PC-9 (cell line): ENCODE measurements around the gene MYO1G.

Experiments used
- EZH2 ChIP-seq: fragments of 200-600 bp; sonication (generic); IDR thresholded peaks from 2 replicates; pipeline ENCODE4 v1.8.0; 2017; ENCODE audit warnings: antibody characterized with exemption, low read depth
- TF ChIP-seq, protein P1 (sequence below): fragments of 200-600 bp; sonication (generic); conservative IDR thresholded peaks from 2 replicates; pipeline ENCODE4 v1.6.1; 2017; ENCODE audit warnings: mixed run types, antibody characterized with exemption, mild to moderate bottlenecking, moderate library complexity

DNA sequence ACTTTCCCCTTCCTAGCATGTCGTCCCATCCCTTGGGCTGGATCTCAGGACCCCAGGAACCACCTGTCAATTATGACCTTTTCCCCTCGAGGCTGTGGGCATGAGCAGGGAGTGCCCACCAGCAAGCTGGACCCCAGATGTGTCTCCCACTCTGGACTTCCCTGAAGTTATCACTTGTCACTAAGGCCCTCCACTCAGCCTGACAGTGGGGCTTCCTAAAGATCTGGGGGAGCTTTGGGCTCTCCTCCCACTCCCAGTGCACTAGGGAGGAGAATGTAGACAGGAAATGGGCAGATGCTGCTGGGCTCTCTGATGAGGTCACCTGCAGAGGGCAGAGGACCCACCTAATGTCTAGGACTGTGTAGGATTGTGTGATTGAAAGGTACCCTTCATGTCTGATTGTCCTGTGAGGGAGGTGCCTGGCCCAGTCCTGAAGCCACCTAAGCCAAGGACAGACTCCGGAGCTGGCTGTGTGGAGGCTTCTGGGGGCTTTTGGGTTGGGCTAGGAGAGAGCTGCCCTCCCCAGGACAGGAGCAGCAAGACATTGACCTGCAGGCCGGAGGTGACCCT lies 18.7 kb downstream of the MYO1G start:
- TF ChIP-seq, protein P1, sequence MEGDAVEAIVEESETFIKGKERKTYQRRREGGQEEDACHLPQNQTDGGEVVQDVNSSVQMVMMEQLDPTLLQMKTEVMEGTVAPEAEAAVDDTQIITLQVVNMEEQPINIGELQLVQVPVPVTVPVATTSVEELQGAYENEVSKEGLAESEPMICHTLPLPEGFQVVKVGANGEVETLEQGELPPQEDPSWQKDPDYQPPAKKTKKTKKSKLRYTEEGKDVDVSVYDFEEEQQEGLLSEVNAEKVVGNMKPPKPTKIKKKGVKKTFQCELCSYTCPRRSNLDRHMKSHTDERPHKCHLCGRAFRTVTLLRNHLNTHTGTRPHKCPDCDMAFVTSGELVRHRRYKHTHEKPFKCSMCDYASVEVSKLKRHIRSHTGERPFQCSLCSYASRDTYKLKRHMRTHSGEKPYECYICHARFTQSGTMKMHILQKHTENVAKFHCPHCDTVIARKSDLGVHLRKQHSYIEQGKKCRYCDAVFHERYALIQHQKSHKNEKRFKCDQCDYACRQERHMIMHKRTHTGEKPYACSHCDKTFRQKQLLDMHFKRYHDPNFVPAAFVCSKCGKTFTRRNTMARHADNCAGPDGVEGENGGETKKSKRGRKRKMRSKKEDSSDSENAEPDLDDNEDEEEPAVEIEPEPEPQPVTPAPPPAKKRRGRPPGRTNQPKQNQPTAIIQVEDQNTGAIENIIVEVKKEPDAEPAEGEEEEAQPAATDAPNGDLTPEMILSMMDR, result no peak
- no peak for TF ChIP-seq EZH2
